Fibroblast of lung (primary cell): ENCODE results near the gene GLIPR1. TPM values are rescaled to one million over a fixed set of nuclear protein-coding genes. Genes with fewer than 3 reads are reported as not detected.
"Not testable (repeated sequence)": the region's sequence is repeated elsewhere in the genome, so short reads cannot be mapped to it uniquely, and the experiment has no call there.

ENCODE experiments used
- DNase-seq, 2 donors: peaks; one replicate each; pipeline versions ENCODE4 v3.0.0 to v3.0.0-alpha.2; 2010; ENCODE audit warnings: low read depth in 2 of 2
- H2AFZ ChIP-seq: 2 replicates; pipeline ENCODE4 v1.5.1; 2012; ENCODE audit warnings: low read length, control low read depth, inconsistent platforms
- H3K27ac ChIP-seq: 2 replicates; pipeline ENCODE4 v1.5.1; 2011; ENCODE audit warnings: low read length, control low read depth; ENCODE audit not compliant: insufficient read depth
- H3K27me3 ChIP-seq: 2 replicates; pipeline ENCODE4 v1.5.1; 2011; ENCODE audit warnings: mild to moderate bottlenecking, low read length; ENCODE audit not compliant: control insufficient read depth, insufficient read depth
- H3K36me3 ChIP-seq: 2 replicates; pipeline ENCODE4 v1.5.1; 2011; ENCODE audit warnings: low read length; ENCODE audit not compliant: control insufficient read depth, insufficient read depth
- H3K4me1 ChIP-seq: 2 replicates; pipeline ENCODE4 v1.5.1; 2011; ENCODE audit warnings: low read length; ENCODE audit not compliant: control insufficient read depth, insufficient read depth; ENCODE audit errors: extremely low read depth
- H3K4me2 ChIP-seq: 2 replicates; pipeline ENCODE4 v1.5.1; 2011; ENCODE audit warnings: low read length, control low read depth; ENCODE audit not compliant: insufficient read depth; ENCODE audit errors: extremely low read depth
- H3K4me3 ChIP-seq, 4 experiments: fragments of 200-600 bp in 1 of 4; sonication (generic) in 1 of 4; replicated peaks in 1 of 4; 2 replicates each; pipeline ENCODE4 v1.5.1; 2011 to 2016; ENCODE audit warnings: low read length in 4 of 4, low read depth in 3 of 4, mild to moderate bottlenecking in 3 of 4, control low read depth in 2 of 4, inconsistent platforms in 1 of 4, mixed read lengths in 1 of 4; ENCODE audit not compliant: insufficient read depth in 1 of 4; ENCODE audit errors: control extremely low read depth in 1 of 4
- H3K79me2 ChIP-seq: 2 replicates; pipeline ENCODE4 v1.5.1; 2012; ENCODE audit warnings: mild to moderate bottlenecking, low read length, inconsistent platforms; ENCODE audit not compliant: control insufficient read depth, insufficient read depth
- H3K9ac ChIP-seq: 2 replicates; pipeline ENCODE4 v1.5.1; 2011; ENCODE audit warnings: mild to moderate bottlenecking, low read length, control low read depth; ENCODE audit not compliant: insufficient read depth
- H3K9me3 ChIP-seq: 2 replicates; pipeline ENCODE4 v1.5.1; 2012; ENCODE audit warnings: low read depth, low read length; ENCODE audit not compliant: control insufficient read depth, insufficient read depth
- H4K20me1 ChIP-seq: 2 replicates; pipeline ENCODE4 v1.5.1; 2011; ENCODE audit warnings: low read length; ENCODE audit not compliant: control insufficient read depth, insufficient read depth; ENCODE audit errors: extremely low read depth
- CTCF ChIP-seq, 2 donors: IDR thresholded peaks in 1 of 2; conservative IDR thresholded peaks in 1 of 2; 1 replicate in 1 of 2; 2 replicates in 1 of 2; pipeline ENCODE4 v1.5.1; 2011 to 2012; ENCODE audit warnings: low read length in 2 of 2, control low read depth in 1 of 2, inconsistent platforms in 1 of 2, low read depth in 1 of 2, mild to moderate bottlenecking in 1 of 2
- EZH2 ChIP-seq: IDR thresholded peaks from 2 replicates; pipeline ENCODE4 v1.5.1; 2012; ENCODE audit warnings: low read length, control low read depth, mild to moderate bottlenecking; ENCODE audit errors: missing control alignments
- polyA plus RNA-seq, 2 donors: library from polyadenylated mRNA; depleted of rRNA in 1 of 2; stranded (reverse) in 1 of 2; unstranded in 1 of 2; fragments of >200 nt; gene quantifications; 2 replicates each; pipeline ENCODE4 v1.2.1, GENCODE V29; 2011 to 2012; ENCODE audit warnings: missing spikeins in 1 of 2
- total RNA-seq: library from RNA; depleted of rRNA; stranded (reverse); fragments of >200 nt; gene quantifications from 2 replicates; pipeline ENCODE4 v1.2.1, GENCODE V29; 2014

The GLIPR1 gene
- total and polyA plus RNA-seq, 2 donors (not counting 1 experiment from before 2014, with no cell fraction given): 59.8 to 245 TPM

- peaks cover 3% of the 10 kb centered on the region for H3K36me3 ChIP-seq
- H3K4me1 ChIP-seq: peaks cover 8% of the 10 kb centered on the region
- no peak overlapping the region for H3K27ac ChIP-seq
- TF ChIP-seq CTCF (conservative IDR thresholded peaks at IDR 0.05 in 1 of 2, IDR thresholded peaks at IDR 0.05 in 1 of 2; ENCODE audit: low read depth in 1 of 2, low read length in 2 of 2): no peak
- no peak for TF ChIP-seq EZH2
- H3K4me3 ChIP-seq: no peak overlapping the region
- no peaks in the 10 kb centered on the region for H3K9me3 ChIP-seq
- H3K9ac ChIP-seq: no peak overlapping the region
- no peaks in the 10 kb centered on the region for H4K20me1 ChIP-seq
- no peak for DNase-seq
- peak overlapping the region; percentile 30 for H3K4me2 ChIP-seq
- H3K79me2 ChIP-seq: peaks cover 54% of the 10 kb centered on the region
- no peak overlapping the region for H2AFZ ChIP-seq
- H3K27me3 ChIP-seq: no peaks in the 10 kb centered on the region
These were observed 27.6 kb downstream of the GLIPR1 start for GRCh38 chr12:75508159-75508558.

GRCh38 chr12:75509621-75510020 is 29.1 kb downstream of the GLIPR1 start:
- TF ChIP-seq CTCF (conservative IDR thresholded peaks at IDR 0.05 in 1 of 2, IDR thresholded peaks at IDR 0.05 in 1 of 2; ENCODE audit: low read depth in 1 of 2, low read length in 2 of 2) (no peak), EZH2 (no peak)
- Histone ChIP-seq H4K20me1 (no peaks in the 10 kb centered on the region), H3K27ac (no peak overlapping the region), H3K79me2 (peaks cover 54% of the 10 kb centered on the region), H2AFZ (no peak overlapping the region), H3K36me3 (no peaks in the 10 kb centered on the region), H3K9me3 (no peaks in the 10 kb centered on the region), H3K4me2 (peak overlapping the region; percentile 86), H3K27me3 (no peaks in the 10 kb centered on the region), H3K9ac (no peak overlapping the region), H3K4me1 (peaks cover 8% of the 10 kb centered on the region), H3K4me3 (peak overlapping the region; percentile 75 to 99 (median 87))
- DNase-seq: no peak

- Histone ChIP-seq H3K27ac (peak within 1 kb of the TSS; percentile 87), H4K20me1 (no peaks in the 10 kb centered on the region), H2AFZ (peak within 1 kb of the TSS; percentile 82), H3K9me3 (no peaks in the 10 kb centered on the region), H3K79me2 (peaks cover 49% of the 10 kb centered on the region), H3K4me3 (peak within 1 kb of the TSS; percentile 75 to 99 (median 87)), H3K27me3 (no peaks in the 10 kb centered on the region), H3K9ac (peak within 1 kb of the TSS; percentile 68), H3K36me3 (no peaks in the 10 kb centered on the region), H3K4me1 (peaks cover 8% of the 10 kb centered on the region), H3K4me2 (peak within 1 kb of the TSS; percentile 86)
- DNase-seq: peak; percentile 99
- TF ChIP-seq EZH2 (no peak), CTCF (conservative IDR thresholded peaks at IDR 0.05 in 1 of 2, IDR thresholded peaks at IDR 0.05 in 1 of 2; ENCODE audit: low read depth in 1 of 2, low read length in 2 of 2) (peak in 1 of 2 donors; percentile 23)
These were observed 30.8 kb downstream of the GLIPR1 start, which contains the start of gene KRR1 for GRCh38 chr12:75511116-75512048. Gene KRR1, minus strand, starts transcription at chr12:75511609. Its CDS starts 12 bp downstream, at chr12:75511597.

- not testable (repeated sequence) for H3K36me3 ChIP-seq, H3K4me3 ChIP-seq, H4K20me1 ChIP-seq, H3K4me2 ChIP-seq, H2AFZ ChIP-seq, H3K4me1 ChIP-seq, H3K9ac ChIP-seq, H3K27ac ChIP-seq, H3K79me2 ChIP-seq, H3K9me3 ChIP-seq, DNase-seq, H3K27me3 ChIP-seq
These were observed 40.7 kb downstream of the GLIPR1 start for GRCh38 chr12:75521224-75521623.
